CD8-positive, alpha-beta memory T cell (primary cell): ENCODE data around the gene PIK3CG. TPM values are rescaled to one million over a fixed set of nuclear protein-coding genes. Genes with fewer than 3 reads are reported as not detected.
A peak's percentile ranks its signal among the peaks of the same experiment; 100 is the strongest.
"Not testable (repeated sequence)": the region's sequence is repeated elsewhere in the genome, so short reads cannot be mapped to it uniquely, and the experiment has no call there.

Source experiments
- CTCF ChIA-PET: fragments of 350-600 bp; sonication (Branson Sonifier 250); formaldehyde crosslinking; loops from one replicate; lab custom pipeline; 2021; ENCODE audit warnings: antibody characterized with exemption; lab: Charles Lee
- POLR2A ChIA-PET: fragments of 350-600 bp; sonication (Branson Sonifier 250); formaldehyde crosslinking; loops from one replicate; lab custom pipeline; 2021; ENCODE audit warnings: antibody characterized with exemption; lab: Charles Lee
- DNase-seq, 5 donors: peaks; one replicate each; pipeline versions ENCODE4 v3.0.0 to v3.0.0-alpha.2; 2020 to 2022; ENCODE audit warnings: mixed read lengths in 1 of 5
- H3K27ac ChIP-seq: one replicate; pipeline ENCODE4 v1.7.0; 2013; ENCODE audit warnings: low read depth, mild to moderate bottlenecking, low read length, moderate library complexity
- H3K27me3 ChIP-seq: 2 replicates; pipeline ENCODE4 v1.7.0; 2013; ENCODE audit warnings: low read length, mild to moderate bottlenecking; ENCODE audit not compliant: insufficient read depth, poor library complexity, severe bottlenecking
- H3K36me3 ChIP-seq: 2 replicates; pipeline ENCODE4 v1.7.0; 2013; ENCODE audit warnings: mild to moderate bottlenecking, low read length, moderate library complexity; ENCODE audit not compliant: insufficient read depth
- H3K4me1 ChIP-seq: 2 replicates; pipeline ENCODE4 v1.7.0; 2013; ENCODE audit warnings: mild to moderate bottlenecking, low read length, moderate library complexity; ENCODE audit not compliant: insufficient read depth
- H3K4me3 ChIP-seq: 2 replicates; pipeline ENCODE4 v1.7.0; 2013; ENCODE audit warnings: mild to moderate bottlenecking, low read length
- H3K9me3 ChIP-seq: 2 replicates; pipeline ENCODE4 v1.7.0; 2013; ENCODE audit warnings: mild to moderate bottlenecking, low read length
- H3K27ac Mint-ChIP-seq, 8 donors: one replicate each; pipeline ENCODE4 v1.8.0; 2020 to 2021; ENCODE audit warnings: mixed read lengths in 8 of 8, mild to moderate bottlenecking in 6 of 8, inconsistent platforms in 3 of 8, moderate library complexity in 3 of 8
- H3K27me3 Mint-ChIP-seq, 2 donors: one replicate each; pipeline ENCODE4 v1.8.0; 2020 to 2021; ENCODE audit warnings: mixed read lengths in 2 of 2, mild to moderate bottlenecking in 1 of 2, moderate library complexity in 1 of 2
- H3K36me3 Mint-ChIP-seq, 3 donors: one replicate each; pipeline ENCODE4 v1.8.0; 2020 to 2021; ENCODE audit warnings: mixed read lengths in 3 of 3, inconsistent platforms in 1 of 3, mild to moderate bottlenecking in 1 of 3
- H3K4me1 Mint-ChIP-seq, 3 donors: one replicate each; pipeline ENCODE4 v1.8.0; 2020 to 2021; ENCODE audit warnings: mixed read lengths in 3 of 3, inconsistent platforms in 1 of 3, mild to moderate bottlenecking in 1 of 3
- H3K4me3 Mint-ChIP-seq, 7 donors: one replicate each; pipeline ENCODE4 v1.8.0; 2020 to 2021; ENCODE audit warnings: mixed read lengths in 7 of 7, mild to moderate bottlenecking in 6 of 7, moderate library complexity in 4 of 7, inconsistent platforms in 2 of 7
- H3K9me3 Mint-ChIP-seq, 5 donors: one replicate each; pipeline ENCODE4 v1.8.0; 2020 to 2022; ENCODE audit warnings: mixed read lengths in 5 of 5, mild to moderate bottlenecking in 3 of 5, moderate library complexity in 2 of 5, inconsistent platforms in 1 of 5
- polyA plus RNA-seq: library from polyadenylated mRNA; unstranded; fragments of 300-500 nt; fragmentation: Illumina TruSeq; gene quantifications from one replicate; pipeline ENCODE4 v1.2.3, GENCODE V29; 2021
- total RNA-seq, 2 experiments: library from RNA; stranded (reverse); gene quantifications; one replicate each; pipeline ENCODE4 v1.2.3, GENCODE V29; 2021

The PIK3CG gene
- total and polyA plus RNA-seq, 3 experiments from 2014 or later, result 25.3 to 31.0 (median 26.3) TPM

GRCh38 chr7:106895246-106895864 lies 30.3 kb downstream of the PIK3CG start:
- Mint-ChIP-seq H3K4me1 (peaks cover 46 to 85% (median 83%) of the 10 kb centered on the region in 3 donors), H3K27me3 (no peaks in the 10 kb centered on the region), H3K27ac (peak overlapping the region in 4 of 8 donors; percentile 37 to 71 (median 54)), H3K4me3 (no peak overlapping the region), H3K9me3 (peaks cover 0 to 5% (median 3%) of the 10 kb centered on the region in 5 donors), H3K36me3 (peaks cover 27 to 93% (median 51%) of the 10 kb centered on the region in 3 donors)
- no peak overlapping the region for H3K27ac ChIP-seq
- ChIA-PET POLR2A (no interaction called here), CTCF (no interaction called here)
- H3K4me3 ChIP-seq, result no peak overlapping the region
- H3K27me3 ChIP-seq, result no peaks in the 10 kb centered on the region
- no peaks in the 10 kb centered on the region for H3K9me3 ChIP-seq
- no peaks in the 10 kb centered on the region for H3K4me1 ChIP-seq
- H3K36me3 ChIP-seq, result peaks cover 30% of the 10 kb centered on the region
- no peak for DNase-seq

GRCh38 chr7:106896231-106896630 lies 31.1 kb downstream of the PIK3CG start:
- CTCF ChIA-PET, result no interaction called here
- Mint-ChIP-seq H3K4me1 (peaks cover 50 to 88% (median 86%) of the 10 kb centered on the region in 3 donors), H3K4me3 (peak overlapping the region in 1 of 7 donors; percentile 65), H3K27ac (peak overlapping the region in 2 of 8 donors; percentile 17 to 34), H3K27me3 (no peaks in the 10 kb centered on the region), H3K36me3 (peaks cover 23 to 93% (median 43%) of the 10 kb centered on the region in 3 donors), H3K9me3 (peaks cover 0 to 5% (median 3%) of the 10 kb centered on the region in 5 donors)
- H3K4me1 ChIP-seq, result no peaks in the 10 kb centered on the region
- H3K36me3 ChIP-seq, result peaks cover 24% of the 10 kb centered on the region
- no peak for DNase-seq
- no peaks in the 10 kb centered on the region for H3K27me3 ChIP-seq
- H3K9me3 ChIP-seq, result no peaks in the 10 kb centered on the region
- H3K4me3 ChIP-seq, result no peak overlapping the region
- H3K27ac ChIP-seq, result no peak overlapping the region
- POLR2A ChIA-PET, result no interaction called here

- H3K9me3 Mint-ChIP-seq, H3K4me3 ChIP-seq, CTCF ChIA-PET, H3K27me3 Mint-ChIP-seq, H3K4me1 ChIP-seq, POLR2A ChIA-PET, H3K27ac ChIP-seq, DNase-seq, H3K9me3 ChIP-seq, H3K4me3 Mint-ChIP-seq, H3K27me3 ChIP-seq: not testable (repeated sequence)
- Mint-ChIP-seq H3K36me3 (peaks cover 23 to 90% (median 42%) of the 10 kb centered on the region in 3 donors), H3K4me1 (peaks cover 62 to 94% (median 91%) of the 10 kb centered on the region in 3 donors), H3K27ac (peak overlapping the region in 4 of 8 donors; percentile 1 to 38 (median 16))
- H3K36me3 ChIP-seq, result peaks cover 17% of the 10 kb centered on the region
Measured at GRCh38 chr7:106897553-106897952, 32.5 kb downstream of the PIK3CG start.

GRCh38 chr7:106898967-106899366 lies 33.9 kb downstream of the PIK3CG start:
- DNase-seq, H3K9me3 ChIP-seq, H3K9me3 Mint-ChIP-seq, H3K27me3 Mint-ChIP-seq, H3K4me3 ChIP-seq, H3K36me3 ChIP-seq, POLR2A ChIA-PET, H3K4me1 ChIP-seq, H3K27me3 ChIP-seq, CTCF ChIA-PET, H3K27ac ChIP-seq: not testable (repeated sequence)
- H3K27ac Mint-ChIP-seq, result peak overlapping the region in 7 of 8 donors; percentile 0 to 51 (median 31)
- peaks cover 59 to 86% (median 83%) of the 10 kb centered on the region in 3 donors for H3K4me1 Mint-ChIP-seq
- H3K4me3 Mint-ChIP-seq, result peak overlapping the region in 5 of 7 donors; percentile 6 to 52 (median 37)
- peaks cover 23 to 80% (median 35%) of the 10 kb centered on the region in 3 donors for H3K36me3 Mint-ChIP-seq

GRCh38 chr7:106901828-106902441 lies 36.9 kb downstream of the PIK3CG start:
- Mint-ChIP-seq H3K4me1 (peaks cover 48 to 62% (median 57%) of the 10 kb centered on the region in 3 donors), H3K27ac (peak overlapping the region; percentile 11 to 92 (median 74)), H3K36me3 (peaks cover 14 to 78% (median 34%) of the 10 kb centered on the region in 3 donors), H3K9me3 (peaks cover 0 to 5% (median 3%) of the 10 kb centered on the region in 5 donors), H3K27me3 (no peaks in the 10 kb centered on the region), H3K4me3 (peak overlapping the region in 2 of 7 donors; percentile 30 to 44)
- H3K4me1 ChIP-seq, result peaks cover 4% of the 10 kb centered on the region
- no peak for DNase-seq
- peaks cover 17% of the 10 kb centered on the region for H3K36me3 ChIP-seq
- H3K4me3 ChIP-seq, result no peak overlapping the region
- ChIA-PET POLR2A (no interaction called here), CTCF (no interaction called here)
- H3K27me3 ChIP-seq, result no peaks in the 10 kb centered on the region
- H3K27ac ChIP-seq, result no peak overlapping the region
- no peaks in the 10 kb centered on the region for H3K9me3 ChIP-seq

- DNase-seq, result no peak
- CTCF ChIA-PET, result no interaction called here
- Histone ChIP-seq H3K27ac (no peak overlapping the region), H3K27me3 (no peaks in the 10 kb centered on the region), H3K36me3 (peaks cover 23% of the 10 kb centered on the region), H3K4me3 (no peak overlapping the region), H3K4me1 (peaks cover 4% of the 10 kb centered on the region), H3K9me3 (no peaks in the 10 kb centered on the region)
- Mint-ChIP-seq H3K4me1 (peaks cover 21 to 26% (median 21%) of the 10 kb centered on the region in 3 donors), H3K4me3 (no peak overlapping the region), H3K36me3 (peaks cover 3 to 68% (median 30%) of the 10 kb centered on the region in 3 donors), H3K27me3 (no peaks in the 10 kb centered on the region), H3K9me3 (no peaks in the 10 kb centered on the region), H3K27ac (peak overlapping the region in 6 of 8 donors; percentile 6 to 45 (median 15))
- POLR2A ChIA-PET, result no interaction called here
Measured at GRCh38 chr7:106905734-106906133, 40.7 kb downstream of the PIK3CG start.

- Mint-ChIP-seq H3K9me3 (no peaks in the 10 kb centered on the region), H3K4me3 (no peak overlapping the region), H3K27me3 (no peaks in the 10 kb centered on the region), H3K27ac (peak overlapping the region in 1 of 8 donors; percentile 10), H3K36me3 (peaks cover 22 to 38% (median 33%) of the 10 kb centered on the region in 3 donors), H3K4me1 (no peaks in the 10 kb centered on the region)
- ChIA-PET POLR2A (no interaction called here), CTCF (no interaction called here)
- no peak for DNase-seq
- Histone ChIP-seq H3K9me3 (no peaks in the 10 kb centered on the region), H3K27ac (no peak overlapping the region), H3K36me3 (peaks cover 6% of the 10 kb centered on the region), H3K4me1 (no peaks in the 10 kb centered on the region), H3K27me3 (no peaks in the 10 kb centered on the region), H3K4me3 (no peak overlapping the region)
Measured at GRCh38 chr7:106911959-106912358, 46.9 kb downstream of the PIK3CG start.

- no peak for DNase-seq
- Mint-ChIP-seq H3K36me3 (peaks cover 11 to 48% (median 21%) of the 10 kb centered on the region in 3 donors), H3K27ac (no peak overlapping the region), H3K27me3 (no peaks in the 10 kb centered on the region), H3K4me1 (no peaks in the 10 kb centered on the region), H3K9me3 (peaks cover 0 to 5% (median 4%) of the 10 kb centered on the region in 5 donors), H3K4me3 (no peak overlapping the region)
- Histone ChIP-seq H3K4me1 (no peaks in the 10 kb centered on the region), H3K27ac (no peak overlapping the region), H3K9me3 (no peaks in the 10 kb centered on the region), H3K27me3 (no peaks in the 10 kb centered on the region), H3K4me3 (no peak overlapping the region), H3K36me3 (no peaks in the 10 kb centered on the region)
- CTCF ChIA-PET, result no interaction called here
- POLR2A ChIA-PET, result no interaction called here
Measured at GRCh38 chr7:106914018-106914607, 49.0 kb downstream of the PIK3CG start.
